Spleen (tissue), 11 donors: ENCODE results near the gene ENO2. TPM values are rescaled to one million over a fixed set of nuclear protein-coding genes. Genes with fewer than 3 reads are reported as not detected.
A peak's percentile ranks its signal among the peaks of the same experiment; 100 is the strongest.

ENCODE experiments used
- DNase-seq: peaks from one replicate; pipeline ENCODE4 v3.0.0-alpha.2; 2020
- H3K27ac ChIP-seq, 8 donors: fragments of 200-600 bp; sonication (generic) in 7 of 8; 1 replicate in 4 of 8; 2 replicates in 4 of 8; pipeline versions ENCODE4 v1.5.0 to v1.8.0; 2016 to 2021; ENCODE audit warnings: inconsistent platforms in 4 of 8, mild to moderate bottlenecking in 4 of 8, moderate library complexity in 1 of 8
- H3K27me3 ChIP-seq, 7 donors: fragments of 200-600 bp; sonication (generic) in 6 of 7; replicated peaks in 1 of 7; 1 replicate in 4 of 7; 2 replicates in 3 of 7; pipeline versions ENCODE4 v1.5.0 to v1.8.0; 2016 to 2021; ENCODE audit warnings: inconsistent platforms in 3 of 7, mild to moderate bottlenecking in 1 of 7
- H3K36me3 ChIP-seq, 6 donors: fragments of 200-600 bp; sonication (generic) in 5 of 6; 1 replicate in 4 of 6; 2 replicates in 2 of 6; pipeline versions ENCODE4 v1.5.0 to v1.8.0; 2016 to 2021; ENCODE audit warnings: inconsistent platforms in 2 of 6
- H3K4me1 ChIP-seq, 6 donors: fragments of 200-600 bp; sonication (generic) in 5 of 6; 1 replicate in 3 of 6; 2 replicates in 3 of 6; pipeline versions ENCODE4 v1.5.0 to v1.8.0; 2016 to 2021; ENCODE audit warnings: inconsistent platforms in 3 of 6
- H3K4me3 ChIP-seq, 8 donors: fragments of 200-600 bp; sonication (generic) in 7 of 8; 1 replicate in 4 of 8; 2 replicates in 4 of 8; pipeline versions ENCODE4 v1.5.0 to v1.8.0; 2016 to 2021; ENCODE audit warnings: inconsistent platforms in 4 of 8, mild to moderate bottlenecking in 4 of 8, moderate library complexity in 2 of 8
- H3K9me3 ChIP-seq, 8 donors: fragments of 200-600 bp; sonication (generic) in 7 of 8; 1 replicate in 4 of 8; 2 replicates in 4 of 8; pipeline versions ENCODE4 v1.5.0 to v1.8.0; 2016 to 2021; ENCODE audit warnings: inconsistent platforms in 4 of 8
- POLR2A ChIP-seq, 3 donors: fragments of 450-650 bp; IDR thresholded peaks; one replicate each; pipeline ENCODE4 v1.5.1; 2017; ENCODE audit warnings: antibody characterized with exemption in 3 of 3, mild to moderate bottlenecking in 1 of 3
- POLR2AphosphoS5 ChIP-seq, 3 donors: sonication (generic); formaldehyde crosslinking; IDR thresholded peaks; one replicate each; pipeline ENCODE4 v1.5.1; 2017; ENCODE audit warnings: antibody characterized with exemption in 3 of 3
- WGBS, 5 donors: extraction: QIAGEN DNeasy Blood & Tissue Kit in 3 of 5; methylation state at CpG; one replicate each; pipeline versions ENCODE4 v1.1.5 to v1.1.7; 2013 to 2018; 5-methylcytosine and 5-hydroxymethylcytosine counted together
- intact Hi-C: fragments of 100-400 bp; cut with DNase I; formaldehyde crosslinking; loops from one replicate; pipeline ENCODE4 v1.15.0; 2023; ENCODE audit warnings: low total_unique reads
- polyA plus RNA-seq, 3 donors: library from polyadenylated mRNA; stranded (reverse); fragments of 200-250 nt; gene quantifications; one replicate each; pipeline ENCODE4 v1.2.1, GENCODE V29; 2013
- total RNA-seq, 7 donors: library from RNA; depleted of rRNA in 3 of 7; stranded (reverse); fragments of >200 nt in 3 of 7; fragmentation: NEBNext Ultra II Directional in 4 of 7; extraction: Animal tissue kit (Norgen Biotek cat#: 25700) in 4 of 7; gene quantifications; one replicate each; pipeline versions ENCODE4 v1.1.0 to v1.2.1, GENCODE V29; 2016 to 2021
- TF ChIP-seq, protein P1 (sequence below), 11 experiments: fragments of 200-600 bp in 7 of 11; fragments of 450-650 bp in 4 of 11; sonication (generic) in 4 of 11; IDR thresholded peaks in 8 of 11; conservative IDR thresholded peaks in 3 of 11; 1 replicate in 7 of 11; 2 replicates in 4 of 11; pipeline versions ENCODE4 v1.4.0 to v1.8.0; 2016 to 2021; ENCODE audit warnings: antibody characterized with exemption in 11 of 11, inconsistent platforms in 4 of 11, mild to moderate bottlenecking in 1 of 11
- donor health status: healthy with polysubstance abuse.
- donor health status: DM: no; HTN: no; CAD: no; lungs with moderate emphysema.
- donor health status: DM: no; HTN: no; CAD: no.
- donor health status: Bipolar disorder and iron deficiency.
- donor health status: healthy.
- donor health status: DM: no; HTN: no; CAD: no.
- donor health status: DM: yes; HTN: yes; CAD: no.

The ENO2 gene
- total and polyA plus RNA-seq, 10 donors, result 7.6 to 41.3 (median 26.5) TPM

DNA sequence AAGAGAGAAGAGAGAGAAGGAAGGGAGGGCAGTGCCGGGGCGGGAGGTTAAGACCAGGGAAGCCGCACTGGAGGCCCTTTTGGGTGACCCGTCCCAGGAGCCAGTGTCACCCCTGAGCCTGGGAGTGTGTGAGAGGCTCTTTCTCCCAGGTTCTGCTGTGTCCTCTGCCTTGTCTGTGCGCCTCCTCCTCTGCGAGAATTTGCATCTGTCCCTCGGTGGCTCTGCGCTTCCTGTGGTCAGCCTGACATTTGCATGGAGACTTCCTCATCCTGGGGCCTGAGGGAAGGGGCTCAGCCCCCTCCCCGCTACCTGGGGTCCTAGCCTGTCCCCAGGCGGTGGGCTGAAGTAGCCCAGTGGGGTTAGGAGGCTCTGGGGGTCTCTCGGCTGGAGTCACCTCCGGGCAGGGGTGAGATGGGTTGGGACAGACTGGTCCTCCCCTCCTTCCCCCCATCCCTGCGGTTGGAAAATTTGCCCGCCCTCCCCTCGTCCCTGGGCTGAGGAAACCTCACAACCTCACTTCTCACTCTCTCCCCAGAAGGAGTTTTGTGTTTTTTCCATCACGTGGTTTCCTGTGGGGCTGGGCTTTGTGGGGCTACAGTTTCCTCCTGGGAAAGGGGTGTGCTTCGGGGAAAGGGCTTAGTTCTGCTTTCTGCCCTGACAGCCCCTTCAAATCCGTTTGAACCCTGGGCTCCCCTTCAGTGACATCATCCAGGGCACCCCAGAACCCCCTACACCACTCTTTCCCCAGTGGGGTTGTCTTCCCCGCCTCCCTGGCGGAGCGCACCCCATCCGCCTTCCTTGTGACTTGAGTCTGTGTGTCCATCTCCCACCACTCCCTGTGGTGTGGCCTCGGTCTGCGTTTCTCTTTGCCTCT lies 39.3 kb downstream of the ENO2 start:
- peaks cover 0 to 69% (median 38%) of the 10 kb centered on the region in 6 donors for H3K36me3 ChIP-seq
- intact Hi-C loops, result no loop called here
- TF ChIP-seq, protein P1, sequence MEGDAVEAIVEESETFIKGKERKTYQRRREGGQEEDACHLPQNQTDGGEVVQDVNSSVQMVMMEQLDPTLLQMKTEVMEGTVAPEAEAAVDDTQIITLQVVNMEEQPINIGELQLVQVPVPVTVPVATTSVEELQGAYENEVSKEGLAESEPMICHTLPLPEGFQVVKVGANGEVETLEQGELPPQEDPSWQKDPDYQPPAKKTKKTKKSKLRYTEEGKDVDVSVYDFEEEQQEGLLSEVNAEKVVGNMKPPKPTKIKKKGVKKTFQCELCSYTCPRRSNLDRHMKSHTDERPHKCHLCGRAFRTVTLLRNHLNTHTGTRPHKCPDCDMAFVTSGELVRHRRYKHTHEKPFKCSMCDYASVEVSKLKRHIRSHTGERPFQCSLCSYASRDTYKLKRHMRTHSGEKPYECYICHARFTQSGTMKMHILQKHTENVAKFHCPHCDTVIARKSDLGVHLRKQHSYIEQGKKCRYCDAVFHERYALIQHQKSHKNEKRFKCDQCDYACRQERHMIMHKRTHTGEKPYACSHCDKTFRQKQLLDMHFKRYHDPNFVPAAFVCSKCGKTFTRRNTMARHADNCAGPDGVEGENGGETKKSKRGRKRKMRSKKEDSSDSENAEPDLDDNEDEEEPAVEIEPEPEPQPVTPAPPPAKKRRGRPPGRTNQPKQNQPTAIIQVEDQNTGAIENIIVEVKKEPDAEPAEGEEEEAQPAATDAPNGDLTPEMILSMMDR (IDR thresholded peaks at IDR 0.05 in 8 of 11, conservative IDR thresholded peaks at IDR 0.05 in 3 of 11), result peak in 2 of 11 experiments; percentile 12 to 33
- TF ChIP-seq POLR2A (IDR thresholded peaks at IDR 0.05), result peak; percentile 20 to 58 (median 28)
- TF ChIP-seq POLR2AphosphoS5 (IDR thresholded peaks at IDR 0.05), result peak; percentile 83 to 94 (median 90)
- H3K4me3 ChIP-seq, result peak overlapping the region; percentile 64 to 98 (median 89)
- H3K9me3 ChIP-seq, result no peaks in the 10 kb centered on the region
- peaks cover 58 to 92% (median 84%) of the 10 kb centered on the region in 6 donors for H3K4me1 ChIP-seq
- 12 to 32% (median 18%) methylated on average over 22 to 24 of the region's 24 CpGs for WGBS, 5 donors
- peak overlapping the region; percentile 87 to 99 (median 96) for H3K27ac ChIP-seq
- H3K27me3 ChIP-seq, result no peaks in the 10 kb centered on the region
- peak; percentile 94 for DNase-seq

DNA sequence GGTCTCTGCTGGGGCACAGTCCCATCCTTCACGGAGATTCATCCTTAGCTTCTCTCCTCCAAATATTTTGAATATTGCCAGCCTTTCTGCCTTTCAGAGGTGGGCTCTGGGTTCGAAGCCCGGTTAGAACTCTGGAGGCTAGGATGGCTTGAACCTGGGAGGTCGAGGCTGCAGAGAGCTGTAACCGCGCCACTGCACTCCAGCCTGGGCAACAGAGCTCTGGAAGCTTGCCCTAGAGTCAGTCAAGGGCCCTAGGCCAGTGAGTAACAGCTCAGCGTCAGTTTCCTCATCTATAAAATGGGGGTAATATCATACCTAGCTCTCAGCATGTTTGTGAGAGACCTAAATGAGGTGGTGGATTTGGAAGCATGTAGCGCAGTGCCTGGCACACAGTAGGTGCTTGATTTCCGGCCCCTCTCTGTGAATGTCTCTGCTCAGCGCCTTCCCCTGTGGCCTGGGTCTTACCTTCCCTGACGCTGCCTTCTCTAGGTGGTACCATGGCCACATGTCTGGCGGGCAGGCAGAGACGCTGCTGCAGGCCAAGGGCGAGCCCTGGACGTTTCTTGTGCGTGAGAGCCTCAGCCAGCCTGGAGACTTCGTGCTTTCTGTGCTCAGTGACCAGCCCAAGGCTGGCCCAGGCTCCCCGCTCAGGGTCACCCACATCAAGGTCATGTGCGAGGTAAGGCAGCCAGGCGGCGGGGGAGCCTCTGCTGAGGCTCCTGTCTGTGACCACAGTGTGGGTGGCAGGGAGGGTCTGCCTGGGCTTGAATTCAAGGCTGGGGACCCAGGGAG lies 40.1 kb downstream of the ENO2 start:
- TF ChIP-seq POLR2AphosphoS5 (IDR thresholded peaks at IDR 0.05), result peak; percentile 43 to 74 (median 50)
- no peak for TF ChIP-seq POLR2A (IDR thresholded peaks at IDR 0.05)
- no peaks in the 10 kb centered on the region for H3K9me3 ChIP-seq
- H3K27me3 ChIP-seq, result no peaks in the 10 kb centered on the region
- WGBS, 5 donors, result 55 to 71% (median 58%) methylated on average over 21 of the region's 21 CpGs
- intact Hi-C loops, result no loop called here
- peaks cover 0 to 74% (median 39%) of the 10 kb centered on the region in 6 donors for H3K36me3 ChIP-seq
- H3K4me1 ChIP-seq, result peaks cover 60 to 92% (median 84%) of the 10 kb centered on the region in 6 donors
- peak overlapping the region in 7 of 8 donors; percentile 64 to 98 (median 89) for H3K4me3 ChIP-seq
- peak overlapping the region; percentile 72 to 99 (median 96) for H3K27ac ChIP-seq
- peak; percentile 81 for DNase-seq

DNA sequence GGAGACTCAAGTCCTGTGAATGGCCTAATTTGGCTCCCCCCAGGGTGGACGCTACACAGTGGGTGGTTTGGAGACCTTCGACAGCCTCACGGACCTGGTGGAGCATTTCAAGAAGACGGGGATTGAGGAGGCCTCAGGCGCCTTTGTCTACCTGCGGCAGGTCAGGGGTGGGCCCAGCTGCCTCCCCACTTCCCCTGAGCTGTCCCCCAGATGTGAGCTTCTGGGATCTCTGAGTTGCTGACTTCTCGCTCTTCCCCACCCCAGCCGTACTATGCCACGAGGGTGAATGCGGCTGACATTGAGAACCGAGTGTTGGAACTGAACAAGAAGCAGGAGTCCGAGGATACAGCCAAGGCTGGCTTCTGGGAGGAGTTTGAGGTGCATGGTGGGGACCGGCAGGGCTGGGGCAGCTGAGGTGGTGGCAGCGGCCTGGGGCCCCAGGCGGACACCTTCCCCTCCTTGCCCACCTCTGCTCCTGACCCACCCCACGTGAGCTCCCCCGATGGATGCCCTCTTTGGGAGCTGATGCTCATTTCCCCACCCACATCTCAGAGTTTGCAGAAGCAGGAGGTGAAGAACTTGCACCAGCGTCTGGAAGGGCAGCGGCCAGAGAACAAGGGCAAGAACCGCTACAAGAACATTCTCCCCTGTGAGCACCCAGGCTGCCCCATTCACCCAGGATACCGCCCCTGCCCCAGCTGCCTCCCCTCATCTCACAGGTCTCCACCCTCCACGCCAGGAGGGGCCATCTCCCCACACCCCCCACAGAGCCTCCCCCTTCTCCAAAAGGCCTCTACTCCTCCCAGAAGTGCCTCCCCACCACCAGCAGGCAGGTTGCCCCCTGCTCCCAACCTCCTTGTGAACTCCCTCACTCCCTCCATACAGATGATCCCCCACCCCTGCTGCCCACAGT lies 41.0 kb downstream of the ENO2 start:
- intact Hi-C loops, result no loop called here
- H3K36me3 ChIP-seq, result peaks cover 0 to 83% (median 47%) of the 10 kb centered on the region in 6 donors

DNA sequence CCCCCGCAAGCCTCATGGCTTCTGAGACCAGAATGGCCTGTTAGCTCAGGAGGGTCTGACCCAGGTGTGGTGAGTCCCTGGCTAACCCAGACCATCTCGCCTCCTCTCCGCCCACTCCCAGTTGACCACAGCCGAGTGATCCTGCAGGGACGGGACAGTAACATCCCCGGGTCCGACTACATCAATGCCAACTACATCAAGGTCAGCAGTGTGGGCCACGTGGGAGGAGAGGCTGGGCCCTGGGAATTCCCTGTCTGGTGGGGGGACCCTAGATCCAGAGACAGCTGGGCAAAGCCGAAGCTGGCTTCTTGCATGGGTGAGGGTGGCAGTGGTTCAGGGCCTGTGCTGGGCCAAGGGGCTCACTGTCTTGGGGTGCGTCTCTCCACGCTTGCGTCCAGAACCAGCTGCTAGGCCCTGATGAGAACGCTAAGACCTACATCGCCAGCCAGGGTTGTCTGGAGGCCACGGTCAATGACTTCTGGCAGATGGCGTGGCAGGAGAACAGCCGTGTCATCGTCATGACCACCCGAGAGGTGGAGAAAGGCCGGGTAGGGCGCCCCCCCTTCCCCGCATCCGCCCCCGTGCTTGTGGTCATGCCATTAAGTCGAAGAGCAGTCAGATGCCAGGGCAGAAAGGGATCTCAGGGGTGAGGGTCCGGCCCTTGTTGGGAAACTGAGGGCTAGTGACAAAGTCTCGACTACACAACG lies 41.8 kb downstream of the ENO2 start:
- TF ChIP-seq POLR2AphosphoS5 (IDR thresholded peaks at IDR 0.05) (peak; percentile 17 to 75 (median 53)), POLR2A (IDR thresholded peaks at IDR 0.05) (no peak)
- TF ChIP-seq, protein P1 (IDR thresholded peaks at IDR 0.05 in 8 of 11, conservative IDR thresholded peaks at IDR 0.05 in 3 of 11), result no peak
- peak overlapping the region in 3 of 8 donors; percentile 30 to 97 (median 91) for H3K4me3 ChIP-seq
- H3K9me3 ChIP-seq, result no peaks in the 10 kb centered on the region
- no peaks in the 10 kb centered on the region for H3K27me3 ChIP-seq
- H3K27ac ChIP-seq, result peak overlapping the region; percentile 61 to 99 (median 96)
- H3K36me3 ChIP-seq, result peaks cover 0 to 91% (median 55%) of the 10 kb centered on the region in 6 donors
- intact Hi-C loops, result no loop called here
- WGBS, 5 donors, result 43 to 70% (median 56%) methylated on average over 14 to 28 of the region's 28 CpGs
- DNase-seq, result peak; percentile 88
- H3K4me1 ChIP-seq, result peaks cover 71 to 92% (median 84%) of the 10 kb centered on the region in 6 donors

More for the DNA sequence above, 41.0 kb downstream of the ENO2 start:
- H3K27me3 ChIP-seq, result no peaks in the 10 kb centered on the region
- H3K4me1 ChIP-seq, result peaks cover 63 to 92% (median 84%) of the 10 kb centered on the region in 6 donors
- no peak for TF ChIP-seq POLR2A (IDR thresholded peaks at IDR 0.05)
- TF ChIP-seq POLR2AphosphoS5 (IDR thresholded peaks at IDR 0.05), result peak in 2 of 3 donors; percentile 36 to 70
- H3K9me3 ChIP-seq, result no peaks in the 10 kb centered on the region
- 69 to 81% (median 75%) methylated on average over 7 to 22 of the region's 22 CpGs for WGBS, 5 donors
- peak; percentile 78 for DNase-seq
- H3K4me3 ChIP-seq, result peak overlapping the region in 5 of 8 donors; percentile 89 to 98 (median 91)
- peak overlapping the region; percentile 72 to 99 (median 96) for H3K27ac ChIP-seq
